Measurements from ENCODE around the gene ASCC1.

ASCC1 gene

GRCh38 chr10:72069751-72070526 is 146.1 kb downstream of the ASCC1 start:
- no peak for DNase-seq (ENCODE audit: low read depth in 2 of 2, low spot score in 1 of 2)

DNA sequence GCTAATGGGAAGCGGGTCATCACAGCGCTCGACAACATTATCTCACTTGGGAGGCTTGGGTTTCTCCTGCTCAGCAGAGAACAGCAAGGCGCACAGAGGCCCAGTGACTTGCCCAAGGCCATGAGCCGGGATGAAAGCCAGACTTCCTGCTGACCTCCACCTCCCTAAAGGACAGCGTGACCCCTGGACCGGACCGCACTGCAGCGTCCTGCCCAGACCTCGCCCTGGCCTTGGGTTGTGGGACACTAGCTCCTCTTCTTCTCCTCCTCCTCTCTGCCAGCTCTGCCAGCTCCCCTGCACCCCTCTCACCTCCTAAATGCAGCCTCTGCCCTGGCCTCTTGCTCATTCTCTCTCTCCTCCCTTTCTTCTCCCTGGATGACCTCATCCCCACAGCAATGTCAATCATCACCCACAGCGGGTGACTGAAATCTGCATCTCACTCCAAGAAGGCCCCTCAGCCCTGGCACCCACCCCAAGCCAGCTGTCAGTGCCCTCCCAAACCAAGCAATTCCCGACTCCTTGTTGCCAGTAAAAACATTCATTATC is 147.1 kb downstream of the ASCC1 start:
- DNase-seq (ENCODE audit: low read depth in 2 of 2, low spot score in 1 of 2), result no peak

DNA sequence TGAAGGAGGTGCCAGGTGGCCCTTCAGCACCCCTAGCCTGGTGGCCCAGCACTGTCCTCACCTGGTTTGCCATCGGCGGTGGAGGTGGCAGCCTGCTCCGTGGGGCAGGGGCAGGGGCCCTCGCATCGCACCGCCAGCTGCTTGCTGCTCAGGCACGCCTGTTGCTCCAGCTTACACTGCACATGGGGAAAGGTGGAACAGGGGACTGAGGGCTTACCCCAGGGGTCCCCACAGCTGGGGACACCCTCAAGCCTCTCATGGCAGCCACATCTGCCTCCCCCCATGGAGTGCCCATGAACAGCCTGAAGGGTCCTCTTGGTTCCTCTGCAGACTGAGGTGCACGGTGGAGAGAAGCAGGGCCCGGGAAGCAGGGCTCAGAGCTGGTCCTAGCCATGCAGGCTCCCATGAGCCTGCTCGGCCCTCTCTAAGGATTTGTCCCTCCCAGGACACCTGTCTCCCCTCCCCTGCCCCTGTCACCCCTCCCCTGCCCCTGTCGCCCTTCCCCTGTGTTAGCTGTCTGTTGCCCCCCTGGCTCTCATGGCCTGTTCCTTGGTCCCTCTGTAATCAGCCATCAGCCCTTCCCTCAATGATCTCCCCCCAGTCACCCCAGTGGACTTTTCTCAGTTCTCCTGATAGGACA is 147.8 kb downstream of the ASCC1 start:
- DNase-seq (ENCODE audit: low read depth in 2 of 2, low spot score in 1 of 2), result no peak

DNA sequence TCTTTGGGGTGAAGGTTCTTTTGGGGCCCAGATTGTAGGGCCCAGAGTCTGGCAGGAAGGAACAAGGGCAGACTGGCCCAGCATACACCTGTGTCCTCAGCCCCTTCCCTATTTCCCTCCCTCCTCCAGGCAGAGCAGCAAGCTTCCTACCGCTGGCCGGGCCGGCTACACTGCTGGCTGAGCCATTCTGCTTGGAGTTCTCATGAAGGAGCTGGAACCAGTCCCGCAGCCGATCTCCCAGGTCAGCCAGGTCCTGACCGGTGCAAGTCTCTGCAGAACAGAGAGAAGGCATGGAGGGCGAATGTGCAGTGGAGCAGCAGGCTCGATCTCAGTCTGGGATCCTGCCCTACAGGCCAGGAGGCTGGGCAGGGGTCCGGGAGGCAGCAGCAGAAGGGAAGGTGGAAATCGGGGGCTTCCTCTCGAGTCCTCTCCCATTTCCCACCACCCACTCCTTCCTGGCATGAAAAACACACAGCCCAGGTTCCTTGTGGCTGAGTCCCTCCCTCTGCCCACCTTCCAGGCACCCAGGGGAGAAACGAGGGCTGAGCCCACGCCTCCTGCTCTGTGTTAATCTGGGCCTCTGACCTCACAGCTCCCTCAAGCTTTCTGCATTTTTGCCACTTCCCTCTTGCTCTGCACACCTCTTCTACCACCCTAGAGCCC is 148.5 kb downstream of the ASCC1 start:
- no peak for DNase-seq (ENCODE audit: low read depth in 2 of 2, low spot score in 1 of 2)

DNA sequence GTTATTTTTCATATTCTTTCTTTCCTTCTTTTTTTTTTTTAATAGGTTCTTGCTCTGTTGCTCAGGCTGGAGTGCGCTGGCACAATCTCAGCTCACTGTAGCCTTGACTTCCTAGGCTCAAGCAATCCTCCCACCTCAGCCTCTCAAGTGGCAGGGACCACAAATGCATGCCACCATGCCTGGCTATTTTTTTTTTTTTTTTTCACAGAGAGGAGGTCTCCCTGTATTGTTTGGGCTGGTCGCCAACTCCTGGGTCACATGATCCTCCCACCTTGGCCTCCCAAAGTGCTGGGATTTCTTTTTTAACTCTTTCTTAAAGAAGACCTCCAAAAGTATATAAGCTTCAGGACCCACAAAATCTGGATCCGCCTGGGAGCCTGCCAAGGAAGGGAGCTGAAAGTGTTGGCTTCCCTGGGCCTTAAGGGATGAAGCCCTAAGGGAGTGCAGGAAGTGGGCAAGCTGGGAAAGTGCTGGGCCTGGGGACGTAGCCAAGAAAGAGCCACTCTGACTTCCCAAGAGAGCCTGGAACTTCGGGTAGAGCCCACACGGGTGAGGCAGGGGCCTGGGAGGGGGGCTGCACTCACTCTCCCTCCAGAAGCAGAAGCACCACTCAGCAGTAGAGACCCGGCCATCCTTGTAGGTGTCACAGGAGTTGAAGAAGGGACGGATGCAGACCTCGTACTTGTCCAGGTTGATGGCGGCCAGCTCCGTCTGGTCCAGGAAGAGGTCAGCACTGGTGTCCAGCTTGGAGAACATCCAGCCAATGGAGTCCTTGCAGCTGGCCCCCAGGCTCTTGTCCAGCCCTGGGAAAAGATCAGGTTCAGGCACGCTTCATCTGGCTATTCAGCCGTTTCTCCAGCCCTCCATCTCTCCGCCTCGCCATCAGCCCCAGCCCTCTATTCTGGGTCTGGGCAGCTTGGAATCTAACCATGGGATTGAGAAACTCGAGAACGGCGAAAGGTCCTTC is 149.5 kb downstream of the ASCC1 start:
- DNase-seq (ENCODE audit: low read depth in 2 of 2, low spot score in 1 of 2), result no peak

DNA sequence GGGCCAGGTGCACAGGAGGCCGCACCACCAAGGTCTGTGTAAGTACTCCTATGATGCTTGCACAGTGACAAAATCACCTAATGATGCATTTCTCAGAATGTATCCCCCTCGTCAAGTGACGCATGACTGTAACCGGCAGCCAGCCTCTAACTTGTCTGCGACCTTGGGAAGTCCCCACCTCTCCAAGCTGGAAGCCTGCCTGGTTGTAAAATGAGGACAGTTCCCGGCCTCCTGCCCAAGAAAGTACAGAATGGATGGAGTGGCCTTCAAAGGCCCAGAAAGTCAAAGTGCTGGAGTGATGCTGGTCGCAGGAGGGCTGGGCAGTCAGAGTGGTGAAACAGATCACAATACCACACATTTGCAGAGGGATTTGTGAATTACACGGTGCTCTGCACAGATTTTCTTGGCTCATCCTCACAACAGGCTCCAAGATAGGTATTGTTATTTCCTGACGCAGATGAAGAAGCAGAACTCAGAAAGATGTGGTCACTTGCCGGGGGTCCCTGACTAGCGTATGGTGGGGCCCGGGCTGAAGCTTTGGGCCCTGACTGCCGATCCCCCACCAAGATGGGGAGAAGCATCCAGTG is 150.5 kb downstream of the ASCC1 start:
- DNase-seq (ENCODE audit: low read depth in 2 of 2, low spot score in 1 of 2), result no peak

GRCh38 chr10:72063703-72064391 is 152.2 kb downstream of the ASCC1 start:
- DNase-seq (ENCODE audit: low read depth in 2 of 2, low spot score in 1 of 2), result no peak

GRCh38 chr10:72062832-72063702 is 153.0 kb downstream of the ASCC1 start:
- DNase-seq (ENCODE audit: low read depth in 2 of 2, low spot score in 1 of 2), result no peak

- no peak for DNase-seq (ENCODE audit: low read depth in 2 of 2, low spot score in 1 of 2)
These were observed 153.7 kb downstream of the ASCC1 start for GRCh38 chr10:72062382-72062781.

GRCh38 chr10:72061930-72062329 is 154.1 kb downstream of the ASCC1 start:
- no peak for DNase-seq (ENCODE audit: low read depth in 2 of 2, low spot score in 1 of 2)

DNA sequence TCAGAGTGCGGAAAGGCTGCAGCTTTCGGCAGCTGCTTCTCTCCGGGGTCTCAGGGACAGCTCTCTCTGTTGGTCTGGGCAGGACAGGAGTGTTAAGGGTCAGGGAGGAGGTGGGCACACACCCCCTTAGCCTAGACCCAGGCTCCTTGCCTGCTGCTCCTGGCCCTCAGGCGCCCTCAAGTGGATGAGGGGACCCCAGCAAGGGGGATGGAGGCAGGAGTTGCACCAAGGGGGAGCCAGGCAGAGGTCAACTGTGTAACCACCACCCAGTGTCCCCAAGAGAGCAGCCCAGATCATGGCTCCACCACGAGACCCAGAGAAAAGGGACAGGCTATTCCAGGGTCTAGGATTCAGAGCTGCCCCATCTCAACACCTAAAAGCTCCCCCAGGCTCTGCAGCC is 154.6 kb downstream of the ASCC1 start:
- no peak for DNase-seq (ENCODE audit: low read depth in 2 of 2, low spot score in 1 of 2)

DNA sequence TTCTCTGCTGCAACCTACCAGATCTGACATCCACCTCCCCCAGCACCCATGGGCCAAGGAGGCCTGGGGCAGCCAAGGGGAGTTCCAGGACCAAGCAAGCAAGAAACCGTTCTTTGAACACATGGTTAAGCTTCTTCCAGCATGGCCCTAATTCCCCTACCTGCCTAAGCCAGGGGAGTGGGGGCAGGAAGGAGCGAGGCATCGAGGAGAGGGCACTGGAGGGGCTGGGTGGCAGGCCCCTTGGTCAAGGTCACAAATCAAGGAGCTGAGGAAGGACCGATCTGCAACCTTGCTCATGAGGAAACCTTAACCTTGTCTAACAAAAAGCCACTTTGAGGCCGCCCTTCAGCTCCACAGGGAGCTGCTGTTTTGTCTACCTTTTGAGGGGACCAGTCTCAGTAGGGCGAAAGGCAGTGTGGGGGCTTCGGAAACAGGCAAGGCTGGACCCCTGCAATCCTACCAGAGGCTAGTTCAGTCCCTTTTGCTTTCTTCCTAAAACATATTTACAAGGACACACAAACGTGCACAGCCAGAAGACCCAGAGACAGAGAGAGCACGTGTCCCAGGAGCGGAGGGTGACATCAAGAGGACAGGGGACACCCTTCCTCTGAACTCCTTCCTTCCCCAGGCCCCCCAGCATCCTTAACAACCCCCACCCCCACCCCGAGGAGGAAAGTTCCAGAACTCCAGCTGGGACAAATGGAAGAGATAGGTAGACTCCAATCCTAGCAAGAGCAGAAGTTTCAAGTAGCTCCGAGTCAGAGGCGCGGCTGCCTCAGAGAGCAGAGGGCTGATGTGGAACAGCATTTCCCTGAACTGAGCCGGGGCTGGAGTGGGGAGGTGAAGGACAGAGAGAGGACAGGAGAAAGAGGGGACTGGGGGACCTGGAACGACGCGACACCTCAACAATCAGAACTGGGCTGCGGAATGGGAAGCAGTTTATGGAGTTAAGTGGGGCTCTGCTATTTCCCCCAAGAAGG is 155.9 kb downstream of the ASCC1 start:
- no peak for DNase-seq (ENCODE audit: low read depth in 2 of 2, low spot score in 1 of 2)

- DNase-seq (ENCODE audit: low read depth in 2 of 2, low spot score in 1 of 2), result peak; percentile 21 to 56
These were observed 156.9 kb downstream of the ASCC1 start for GRCh38 chr10:72058989-72059842.

DNA sequence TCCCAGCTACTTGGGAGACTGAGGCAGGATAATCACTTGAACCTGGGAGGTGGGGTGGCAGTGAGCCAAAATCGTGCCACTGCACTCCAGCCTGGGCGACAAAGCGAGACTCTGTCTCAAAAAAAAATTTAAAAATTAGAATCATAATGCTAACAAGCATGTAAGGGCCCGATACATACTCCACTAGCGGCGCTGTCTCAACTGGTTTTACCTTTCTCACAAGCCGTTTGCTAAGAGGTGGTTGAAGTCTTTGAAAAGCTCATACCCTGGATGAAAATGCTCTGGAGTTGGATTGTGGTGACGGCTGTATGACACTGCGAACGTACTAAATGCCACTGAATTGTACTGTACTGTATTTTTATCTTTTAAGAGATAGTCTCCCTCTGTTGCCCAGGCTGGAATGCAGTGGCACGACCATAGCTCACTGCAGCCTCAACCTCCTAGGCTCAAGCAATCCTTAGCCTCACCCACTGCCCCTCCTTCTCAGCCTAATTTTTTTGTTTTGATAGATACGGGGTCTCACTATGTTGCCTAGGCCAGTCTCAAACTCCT is 157.7 kb downstream of the ASCC1 start:
- no peak for DNase-seq (ENCODE audit: low read depth in 2 of 2, low spot score in 1 of 2)

DNA sequence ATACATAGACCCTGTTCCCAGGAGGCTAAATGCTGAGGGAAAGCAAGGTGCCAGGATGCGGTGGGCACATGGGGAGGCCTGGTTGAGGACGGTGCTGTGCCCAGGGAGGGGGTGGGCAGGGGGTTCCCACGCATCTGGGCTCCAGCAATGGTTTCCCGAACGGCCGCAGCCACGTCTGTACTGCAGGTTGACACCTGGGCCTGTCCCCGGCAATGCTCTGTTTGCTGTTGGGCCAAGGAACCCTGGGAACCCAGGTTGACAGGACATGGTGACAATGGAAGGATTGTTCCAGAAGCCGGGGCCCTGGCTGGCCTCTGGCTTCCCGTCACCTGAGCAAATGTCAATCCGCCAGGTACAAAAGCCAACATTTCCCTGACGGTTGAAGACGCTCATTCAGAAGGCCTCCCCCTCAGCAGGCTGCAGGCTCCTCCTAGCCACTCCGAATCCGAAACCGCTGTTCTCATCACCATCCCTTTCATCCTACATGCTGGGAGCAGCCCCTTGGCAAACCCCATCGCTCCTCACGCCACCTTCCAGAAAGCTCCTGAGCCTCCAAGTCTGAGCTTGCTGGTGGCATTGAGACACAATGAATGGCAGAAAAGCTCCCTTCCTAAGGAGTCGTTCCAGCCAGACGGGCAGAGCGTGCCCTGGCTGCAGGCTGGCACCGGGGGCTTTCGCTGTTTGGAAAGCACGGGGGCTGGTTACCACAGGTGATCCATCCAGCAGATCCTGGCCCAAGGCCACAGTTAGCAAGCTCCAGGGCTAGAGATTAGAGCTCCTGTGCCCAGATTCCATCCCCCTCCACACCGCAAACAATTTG is 158.9 kb downstream of the ASCC1 start:
- DNase-seq (ENCODE audit: low read depth in 2 of 2, low spot score in 1 of 2), result no peak

DNA sequence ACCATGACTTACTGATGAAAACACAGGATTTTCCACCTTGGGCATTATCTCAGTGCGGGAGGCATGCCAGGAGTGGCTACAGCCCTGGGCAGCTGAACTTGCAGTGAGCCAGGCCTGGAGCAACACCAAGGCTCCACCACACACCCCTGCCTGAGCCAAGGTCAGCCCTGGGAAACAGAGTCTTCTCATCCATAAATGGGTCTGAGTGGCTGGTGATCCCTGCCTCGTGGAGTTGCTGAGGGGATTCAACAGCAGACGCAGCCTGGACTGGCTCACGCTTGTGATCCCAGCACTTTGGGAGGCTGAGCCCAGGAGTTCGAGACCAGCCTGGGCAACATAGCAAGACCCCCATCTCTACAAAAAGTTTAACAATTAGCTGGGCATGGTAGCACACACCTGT is 160.0 kb downstream of the ASCC1 start:
- DNase-seq (ENCODE audit: low read depth in 2 of 2, low spot score in 1 of 2), result no peak
